HCT116 (cell line): ENCODE measurements around the gene RTKN2. TPM values are rescaled to one million over a fixed set of nuclear protein-coding genes. Genes with fewer than 3 reads are reported as not detected.

ENCODE experiments used
- ATAC-seq: fragments of 200-7000 bp; cut with Tn5 transposase; 2 replicates; pipeline ENCODE4 v1.9.1; 2020; ENCODE audit warnings: mild to moderate bottlenecking, moderate library complexity
- BruUV-seq: library from RNA; stranded (reverse); fragments of 400-500 nt; replicated peaks from 2 replicates; lab custom pipeline; 2021; lab: Mats Ljungman, UMichigan
- CTCF ChIA-PET: fragments of 300-600 bp; sonication (Branson Sonifier 250); formaldehyde crosslinking; loops from one replicate; lab custom pipeline; 2021; ENCODE audit warnings: antibody characterized with exemption; lab: Charles Lee
- POLR2A ChIA-PET: fragments of 300-600, 350-600 bp; sonication (Branson Sonifier 250); formaldehyde crosslinking; loops from one replicate; lab custom pipeline; 2021; ENCODE audit warnings: antibody characterized with exemption; lab: Charles Lee
- RAD21 ChIA-PET, 2 experiments: fragments of 300-600 bp; sonication (Branson Sonifier 250); formaldehyde crosslinking; loops; one replicate each; lab custom pipeline; 2023; ENCODE audit warnings: low total read pairs in 2 of 2; ENCODE audit not compliant: uncharacterized antibody in 2 of 2, unreplicated experiment in 2 of 2, low non-redundant PET in 1 of 2; lab: Charles Lee
- DNase-seq: peaks from one replicate; pipeline ENCODE4 v3.0.0-alpha.2; 2010; ENCODE audit warnings: low read depth, low spot score
- H2AFZ ChIP-seq: fragments of 200-600 bp; shearing (Covaris generic), sonication (generic); 2 replicates; pipeline ENCODE4 v1.6.1; 2017; ENCODE audit warnings: low read depth, mixed run types, mixed read lengths, antibody characterized with exemption, low read length; ENCODE audit not compliant: poor library complexity, severe bottlenecking
- H3K27ac ChIP-seq: 2 replicates; pipeline ENCODE4 v1.5.1; 2012; ENCODE audit warnings: low read depth, low read length
- H3K27me3 ChIP-seq: fragments of 200-600 bp; sonication (generic); 2 replicates; pipeline ENCODE4 v1.6.1; 2016; ENCODE audit warnings: mixed run types, low read length, mixed read lengths; ENCODE audit not compliant: insufficient read depth
- H3K36me3 ChIP-seq, 2 experiments: fragments of 200-500 bp in 1 of 2; fragments of 200-600 bp in 1 of 2; sonication (Bioruptor generic) in 1 of 2; sonication (generic) in 1 of 2; 2 replicates each; pipeline versions ENCODE4 v1.5.1 to v1.6.1; 2014 to 2016; ENCODE audit warnings: low read length in 2 of 2, inconsistent platforms in 1 of 2, mixed read lengths in 1 of 2, mixed run types in 1 of 2; ENCODE audit not compliant: insufficient read depth in 2 of 2, control insufficient read depth in 1 of 2
- H3K4me1 ChIP-seq, 2 experiments: fragments of 200-600 bp in 1 of 2; sonication (generic) in 1 of 2; 2 replicates each; pipeline versions ENCODE4 v1.5.1 to v1.6.1; 2012 to 2017; ENCODE audit warnings: low read length in 2 of 2, inconsistent platforms in 1 of 2, mild to moderate bottlenecking in 1 of 2, mixed read lengths in 1 of 2, mixed run types in 1 of 2, moderate library complexity in 1 of 2; ENCODE audit not compliant: insufficient read depth in 2 of 2, control insufficient read depth in 1 of 2
- H3K4me2 ChIP-seq: fragments of 200-600 bp; sonication (generic); 2 replicates; pipeline ENCODE4 v1.6.1; 2017; ENCODE audit warnings: mixed run types, low read length, mixed read lengths
- H3K4me3 ChIP-seq, 2 experiments: fragments of 200-600 bp in 1 of 2; sonication (generic) in 1 of 2; replicated peaks in 1 of 2; 2 replicates each; pipeline ENCODE4 v1.5.1; 2011 to 2016; ENCODE audit warnings: low read length in 2 of 2, control low read depth in 1 of 2, low read depth in 1 of 2, mild to moderate bottlenecking in 1 of 2, mixed read lengths in 1 of 2, mixed run types in 1 of 2
- H3K79me2 ChIP-seq: fragments of 200-600 bp; sonication (generic); 2 replicates; pipeline ENCODE4 v1.6.1; 2017; ENCODE audit warnings: mild to moderate bottlenecking, mixed run types, low read length, moderate library complexity, mixed read lengths; ENCODE audit not compliant: insufficient read depth
- H3K9ac ChIP-seq: fragments of 200-600 bp; sonication (generic); 2 replicates; pipeline ENCODE4 v1.6.1; 2016; ENCODE audit warnings: low read length, mixed read lengths
- H3K9me2 ChIP-seq: fragments of 200-600 bp; sonication (generic), shearing (Covaris generic); 2 replicates; pipeline ENCODE4 v1.6.1; 2017; ENCODE audit warnings: mixed run types, mild to moderate bottlenecking, moderate library complexity; ENCODE audit not compliant: insufficient read depth
- H3K9me3 ChIP-seq, 2 experiments: fragments of 200-500 bp in 1 of 2; fragments of 200-600 bp in 1 of 2; sonication (Bioruptor generic) in 1 of 2; sonication (generic) in 1 of 2; 2 replicates each; pipeline ENCODE4 v1.6.1; 2014 to 2017; ENCODE audit warnings: low read length in 2 of 2, mixed read lengths in 2 of 2, inconsistent platforms in 1 of 2, low read depth in 1 of 2, mild to moderate bottlenecking in 1 of 2, mixed run types in 1 of 2, moderate library complexity in 1 of 2; ENCODE audit not compliant: control insufficient read depth in 1 of 2, insufficient read depth in 1 of 2
- H4K20me1 ChIP-seq: fragments of 200-600 bp; sonication (generic), shearing (Covaris generic); 2 replicates; pipeline ENCODE4 v1.6.1; 2017; ENCODE audit warnings: mixed run types, mild to moderate bottlenecking, moderate library complexity; ENCODE audit not compliant: insufficient read depth
- CBX3 ChIP-seq: IDR thresholded peaks from 2 replicates; pipeline ENCODE4 v1.6.1; 2012; ENCODE audit warnings: low read depth
- ELF1 ChIP-seq: IDR thresholded peaks from 2 replicates; pipeline ENCODE4 v1.6.1; 2012; ENCODE audit warnings: low read depth, borderline replicate concordance
- FOSL1 ChIP-seq: IDR thresholded peaks from 2 replicates; pipeline ENCODE4 v1.6.1; 2012; ENCODE audit warnings: low read depth
- JUND ChIP-seq: IDR thresholded peaks from 2 replicates; pipeline ENCODE4 v1.6.1; 2012
- POLR2A ChIP-seq: IDR thresholded peaks from 2 replicates; pipeline ENCODE4 v1.7.0; 2011; ENCODE audit warnings: borderline replicate concordance; ENCODE audit not compliant: insufficient read depth, insufficient read length; ENCODE audit errors: extremely low read depth
- RAD21 ChIP-seq: IDR thresholded peaks from 2 replicates; pipeline ENCODE4 v1.6.1; 2012; ENCODE audit warnings: low read depth, mild to moderate bottlenecking
- TCF7L2 ChIP-seq: IDR thresholded peaks from 2 replicates; pipeline ENCODE4 v1.7.0; 2011; ENCODE audit warnings: borderline replicate concordance, inconsistent platforms; ENCODE audit not compliant: insufficient read depth, insufficient read length; ENCODE audit errors: extremely low read depth
- ZFX ChIP-seq: fragments of 450-650 bp; IDR thresholded peaks from 2 replicates; pipeline ENCODE4 v1.6.1; 2017
- intact Hi-C: fragments of 100-400 bp; cut with micrococcal nuclease; formaldehyde crosslinking; loops from 2 replicates; pipeline ENCODE4 v1.10.0; 2022
- total RNA-seq: library from RNA; stranded (reverse); gene quantifications from one replicate; pipeline ENCODE4 v1.2.1, GENCODE V29; 2021; ENCODE audit not compliant: unreplicated experiment
- TF ChIP-seq, protein P1 (sequence below): IDR thresholded peaks from 2 replicates; pipeline ENCODE4 v1.6.1; 2011; ENCODE audit warnings: mild to moderate bottlenecking, low read length, moderate library complexity; ENCODE audit not compliant: insufficient replicate concordance; ENCODE audit errors: extremely low read depth
- TF ChIP-seq, protein P2 (sequence below), 3 experiments: fragments of 200-600 bp in 1 of 3; sonication (generic) in 1 of 3; IDR thresholded peaks in 2 of 3; conservative IDR thresholded peaks in 1 of 3; 2 replicates each; pipeline ENCODE4 v1.5.1; 2012 to 2017; ENCODE audit warnings: low read depth in 2 of 3, low read length in 2 of 3, antibody characterized with exemption in 1 of 3, borderline replicate concordance in 1 of 3, control low read depth in 1 of 3, mild to moderate bottlenecking in 1 of 3, mixed read lengths in 1 of 3, mixed run types in 1 of 3, moderate library complexity in 1 of 3; ENCODE audit not compliant: insufficient read depth in 1 of 3
- TF ChIP-seq, protein P3 (sequence below): IDR thresholded peaks from 2 replicates; pipeline ENCODE4 v1.6.1; 2012
- TF ChIP-seq, protein P4 (sequence below): IDR thresholded peaks from 2 replicates; pipeline ENCODE4 v1.6.1; 2012

RTKN2 gene
- total RNA-seq, 1 experiment from 2014 or later = 7.9 TPM

DNA sequence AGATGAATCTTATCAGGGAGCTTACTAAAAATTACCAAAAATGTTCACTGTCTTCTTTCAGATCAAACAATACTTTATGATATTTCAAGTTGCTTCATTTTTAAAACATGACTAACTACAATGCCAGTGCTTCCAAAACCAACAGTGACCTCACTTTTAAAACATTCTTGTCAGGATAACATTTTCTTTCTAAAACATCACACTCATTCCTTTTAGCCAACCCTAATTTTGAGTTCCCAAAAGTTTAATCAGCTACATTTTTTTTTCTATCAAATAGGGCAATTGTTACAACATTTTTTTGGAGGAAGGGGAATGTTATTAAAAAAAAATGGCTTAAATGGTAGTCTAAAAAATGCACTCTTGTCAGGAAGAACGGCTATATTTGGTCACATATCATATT lies 37.3 kb downstream of the RTKN2 start:
- TF ChIP-seq, protein P1, sequence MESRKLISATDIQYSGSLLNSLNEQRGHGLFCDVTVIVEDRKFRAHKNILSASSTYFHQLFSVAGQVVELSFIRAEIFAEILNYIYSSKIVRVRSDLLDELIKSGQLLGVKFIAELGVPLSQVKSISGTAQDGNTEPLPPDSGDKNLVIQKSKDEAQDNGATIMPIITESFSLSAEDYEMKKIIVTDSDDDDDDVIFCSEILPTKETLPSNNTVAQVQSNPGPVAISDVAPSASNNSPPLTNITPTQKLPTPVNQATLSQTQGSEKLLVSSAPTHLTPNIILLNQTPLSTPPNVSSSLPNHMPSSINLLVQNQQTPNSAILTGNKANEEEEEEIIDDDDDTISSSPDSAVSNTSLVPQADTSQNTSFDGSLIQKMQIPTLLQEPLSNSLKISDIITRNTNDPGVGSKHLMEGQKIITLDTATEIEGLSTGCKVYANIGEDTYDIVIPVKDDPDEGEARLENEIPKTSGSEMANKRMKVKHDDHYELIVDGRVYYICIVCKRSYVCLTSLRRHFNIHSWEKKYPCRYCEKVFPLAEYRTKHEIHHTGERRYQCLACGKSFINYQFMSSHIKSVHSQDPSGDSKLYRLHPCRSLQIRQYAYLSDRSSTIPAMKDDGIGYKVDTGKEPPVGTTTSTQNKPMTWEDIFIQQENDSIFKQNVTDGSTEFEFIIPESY = no peak
- TF ChIP-seq CBX3 (no peak), ELF1 (no peak), ZFX (no peak), TCF7L2 (no peak), POLR2A (no peak), FOSL1 (no peak), RAD21 (no peak), JUND (no peak)
- TF ChIP-seq, protein P2, sequence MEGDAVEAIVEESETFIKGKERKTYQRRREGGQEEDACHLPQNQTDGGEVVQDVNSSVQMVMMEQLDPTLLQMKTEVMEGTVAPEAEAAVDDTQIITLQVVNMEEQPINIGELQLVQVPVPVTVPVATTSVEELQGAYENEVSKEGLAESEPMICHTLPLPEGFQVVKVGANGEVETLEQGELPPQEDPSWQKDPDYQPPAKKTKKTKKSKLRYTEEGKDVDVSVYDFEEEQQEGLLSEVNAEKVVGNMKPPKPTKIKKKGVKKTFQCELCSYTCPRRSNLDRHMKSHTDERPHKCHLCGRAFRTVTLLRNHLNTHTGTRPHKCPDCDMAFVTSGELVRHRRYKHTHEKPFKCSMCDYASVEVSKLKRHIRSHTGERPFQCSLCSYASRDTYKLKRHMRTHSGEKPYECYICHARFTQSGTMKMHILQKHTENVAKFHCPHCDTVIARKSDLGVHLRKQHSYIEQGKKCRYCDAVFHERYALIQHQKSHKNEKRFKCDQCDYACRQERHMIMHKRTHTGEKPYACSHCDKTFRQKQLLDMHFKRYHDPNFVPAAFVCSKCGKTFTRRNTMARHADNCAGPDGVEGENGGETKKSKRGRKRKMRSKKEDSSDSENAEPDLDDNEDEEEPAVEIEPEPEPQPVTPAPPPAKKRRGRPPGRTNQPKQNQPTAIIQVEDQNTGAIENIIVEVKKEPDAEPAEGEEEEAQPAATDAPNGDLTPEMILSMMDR (IDR thresholded peaks at IDR 0.05 in 2 of 3, conservative IDR thresholded peaks at IDR 0.05 in 1 of 3; ENCODE audit: borderline replicate concordance in 1 of 3, insufficient read depth in 1 of 3, low read depth in 2 of 3, low read length in 2 of 3) = no peak
- TF ChIP-seq, protein P3, sequence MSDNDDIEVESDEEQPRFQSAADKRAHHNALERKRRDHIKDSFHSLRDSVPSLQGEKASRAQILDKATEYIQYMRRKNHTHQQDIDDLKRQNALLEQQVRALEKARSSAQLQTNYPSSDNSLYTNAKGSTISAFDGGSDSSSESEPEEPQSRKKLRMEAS = no peak
- TF ChIP-seq, protein P4, sequence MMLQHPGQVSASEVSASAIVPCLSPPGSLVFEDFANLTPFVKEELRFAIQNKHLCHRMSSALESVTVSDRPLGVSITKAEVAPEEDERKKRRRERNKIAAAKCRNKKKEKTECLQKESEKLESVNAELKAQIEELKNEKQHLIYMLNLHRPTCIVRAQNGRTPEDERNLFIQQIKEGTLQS = no peak
- Histone ChIP-seq H3K9me2 (no peaks in the 10 kb centered on the region), H3K9me3 (no peaks in the 10 kb centered on the region), H3K36me3 (no peaks in the 10 kb centered on the region), H3K4me3 (no peak overlapping the region), H2AFZ (no peak overlapping the region), H3K27me3 (no peaks in the 10 kb centered on the region), H4K20me1 (no peaks in the 10 kb centered on the region), H3K79me2 (no peaks in the 10 kb centered on the region), H3K4me1 (no peaks in the 10 kb centered on the region), H3K9ac (no peak overlapping the region), H3K27ac (no peak overlapping the region), H3K4me2 (no peak overlapping the region)
- BruUV-seq = no TSS peak
- ChIA-PET CTCF (interaction anchor here (1.3 to 2.0 kb wide), 2 partner anchors 12 to 192 kb away, joined by 3 to 7 read pairs; no protein-coding TSS in a partner anchor), POLR2A (no interaction called here), RAD21 (no interaction called here)
- intact Hi-C loops = no loop called here
- no peak for DNase-seq
- no peak for ATAC-seq
